SK-N-SH (cell line): Measurements from ENCODE around the gene SLCO3A1. TPM values are rescaled to one million over a fixed set of nuclear protein-coding genes. Genes with fewer than 3 reads are reported as not detected.

Experiments used
- CTCF ChIA-PET: fragments of 300-600, 350-600 bp; formaldehyde crosslinking; extraction: SDS; loops from one replicate; lab custom pipeline; 2021; lab: Yijun Ruan, JAX
- POLR2A ChIA-PET: fragments of 350-600 bp; sonication (Branson Sonifier 250); formaldehyde crosslinking; extraction: SDS; loops from one replicate; lab custom pipeline; 2020; ENCODE audit warnings: antibody characterized with exemption, inconsistent platforms; lab: Yijun Ruan, JAX
- DNase-seq: peaks from one replicate; pipeline ENCODE4 v3.0.0; 2012
- H2AFZ ChIP-seq: fragments of 200-600 bp; sonication (generic); 2 replicates; pipeline ENCODE4 v1.8.1; 2016; ENCODE audit warnings: antibody characterized with exemption, mild to moderate bottlenecking, low read depth
- H3F3A ChIP-seq: fragments of 200-600 bp; sonication (generic); replicated peaks from 2 replicates; pipeline ENCODE3; 2016; ENCODE audit warnings: antibody characterized with exemption, mild to moderate bottlenecking; ENCODE audit not compliant: insufficient read depth
- H3K27ac ChIP-seq, 2 experiments: fragments of 200-500 bp in 1 of 2; fragments of 200-600 bp in 1 of 2; sonication (Bioruptor generic) in 1 of 2; sonication (generic), shearing (Covaris generic) in 1 of 2; 2 replicates each; pipeline versions ENCODE4 v1.5.1 to v1.6.1; 2014 to 2016; ENCODE audit warnings: low read depth in 2 of 2, inconsistent platforms in 1 of 2, low read length in 1 of 2, mild to moderate bottlenecking in 1 of 2, mixed read lengths in 1 of 2
- H3K27me3 ChIP-seq: fragments of 200-600 bp; sonication (generic), shearing (Covaris generic); 2 replicates; pipeline ENCODE4 v1.6.1; 2016; ENCODE audit warnings: mixed run types; ENCODE audit not compliant: insufficient read depth
- H3K36me3 ChIP-seq, 2 experiments: fragments of 200-500 bp in 1 of 2; fragments of 200-600 bp in 1 of 2; sonication (Bioruptor generic) in 1 of 2; sonication (generic) in 1 of 2; replicated peaks in 1 of 2; 2 replicates each; pipeline versions ENCODE3 to v1.5.1; 2014 to 2016; ENCODE audit warnings: low read length in 1 of 2, mild to moderate bottlenecking in 1 of 2; ENCODE audit not compliant: insufficient read depth in 2 of 2, control insufficient read depth in 1 of 2
- H3K4me1 ChIP-seq, 2 experiments: fragments of 200-500 bp in 1 of 2; fragments of 200-600 bp in 1 of 2; sonication (Bioruptor generic) in 1 of 2; sonication (generic), shearing (Covaris generic) in 1 of 2; 2 replicates each; pipeline versions ENCODE4 v1.5.1 to v1.6.1; 2014 to 2016; ENCODE audit warnings: low read depth in 1 of 2, low read length in 1 of 2, mixed run types in 1 of 2; ENCODE audit not compliant: insufficient read depth in 2 of 2, control insufficient read depth in 1 of 2
- H3K4me2 ChIP-seq: fragments of 200-600 bp; sonication (generic), shearing (Covaris generic); 2 replicates; pipeline ENCODE4 v1.6.1; 2017; ENCODE audit warnings: mixed run types
- H3K4me3 ChIP-seq, 2 experiments: fragments of 200-500 bp in 1 of 2; fragments of 200-600 bp in 1 of 2; sonication (Bioruptor generic) in 1 of 2; sonication (generic), shearing (Covaris generic) in 1 of 2; 2 replicates each; pipeline versions ENCODE4 v1.5.1 to v1.8.1; 2014 to 2016; ENCODE audit warnings: low read depth in 2 of 2, inconsistent platforms in 1 of 2, low read length in 1 of 2, mild to moderate bottlenecking in 1 of 2, mixed read lengths in 1 of 2, moderate library complexity in 1 of 2
- H3K79me2 ChIP-seq: fragments of 200-600 bp; sonication (generic); 2 replicates; pipeline ENCODE4 v1.8.1; 2017; ENCODE audit warnings: mild to moderate bottlenecking; ENCODE audit not compliant: insufficient read depth
- H3K9ac ChIP-seq: fragments of 200-600 bp; sonication (generic); 2 replicates; pipeline ENCODE4 v1.6.1; 2017; ENCODE audit warnings: mixed run types
- H3K9me2 ChIP-seq: fragments of 200-600 bp; sonication (generic); 2 replicates; pipeline ENCODE4 v1.6.1; 2017; ENCODE audit warnings: mixed run types
- H3K9me3 ChIP-seq: fragments of 200-600 bp; sonication (generic); 2 replicates; pipeline ENCODE4 v1.6.1; 2017; ENCODE audit warnings: mixed run types, mild to moderate bottlenecking, moderate library complexity
- H4K20me1 ChIP-seq: fragments of 200-600 bp; sonication (generic); 2 replicates; pipeline ENCODE4 v1.6.1; 2017; ENCODE audit warnings: mild to moderate bottlenecking, mixed run types; ENCODE audit not compliant: insufficient read depth
- CTCF ChIP-seq: fragments of 200-600 bp; sonication (generic); IDR thresholded peaks from 2 replicates; pipeline ENCODE4 v1.6.1; 2017; ENCODE audit warnings: antibody characterized with exemption, mild to moderate bottlenecking, moderate library complexity
- EP300 ChIP-seq, 2 experiments: IDR thresholded peaks; 2 replicates each; pipeline versions ENCODE4 v1.4.0 to v1.6.1; 2012; ENCODE audit warnings: borderline replicate concordance in 1 of 2, low read depth in 1 of 2, low read length in 1 of 2
- EZH2phosphoT487 ChIP-seq: fragments of 200-600 bp; sonication (generic); IDR thresholded peaks from 2 replicates; pipeline ENCODE4 v1.6.1; 2017; ENCODE audit warnings: low read depth, mixed run types, mild to moderate bottlenecking, antibody characterized with exemption, moderate library complexity, borderline replicate concordance
- FOSL2 ChIP-seq: IDR thresholded peaks from 2 replicates; pipeline ENCODE4 v1.4.0; 2012; ENCODE audit warnings: low read depth, mild to moderate bottlenecking, moderate library complexity, borderline replicate concordance
- FOXJ3 ChIP-seq: sonication (generic); formaldehyde crosslinking; IDR thresholded peaks from 2 replicates; pipeline ENCODE4 v1.5.1; 2020; ENCODE audit warnings: mild to moderate bottlenecking, missing genetic modification reagents
- GABPA ChIP-seq: IDR thresholded peaks from 2 replicates; pipeline ENCODE4 v1.4.0; 2012; ENCODE audit warnings: low read depth, mild to moderate bottlenecking
- GATA2 ChIP-seq: sonication (generic); formaldehyde crosslinking; IDR thresholded peaks from 2 replicates; pipeline ENCODE4 v1.5.0; 2020; ENCODE audit warnings: mild to moderate bottlenecking, missing genetic modification reagents
- JUND ChIP-seq: IDR thresholded peaks from 2 replicates; pipeline ENCODE4 v1.4.0; 2012
- MXI1 ChIP-seq: IDR thresholded peaks from 2 replicates; pipeline ENCODE4 v1.6.1; 2012; ENCODE audit warnings: mild to moderate bottlenecking, low read depth, low read length, improper control_type of control experiment
- NRF1 ChIP-seq: IDR thresholded peaks from 2 replicates; pipeline ENCODE4 v1.6.1; 2012; ENCODE audit warnings: low read depth, mild to moderate bottlenecking, low read length
- POLR2AphosphoS5 ChIP-seq: IDR thresholded peaks from 2 replicates; pipeline ENCODE4 v1.6.1; 2012; ENCODE audit warnings: low read depth, low read length
- RAD21 ChIP-seq: IDR thresholded peaks from 2 replicates; pipeline ENCODE4 v1.6.1; 2012; ENCODE audit warnings: mild to moderate bottlenecking, low read length
- RCOR1 ChIP-seq: fragments of 150-350 bp; IDR thresholded peaks from 2 replicates; pipeline ENCODE4 v1.6.1; 2017; ENCODE audit warnings: antibody characterized with exemption, low read length
- RXRA ChIP-seq: IDR thresholded peaks from 2 replicates; pipeline ENCODE4 v1.4.0; 2012; ENCODE audit warnings: low read depth, mild to moderate bottlenecking, borderline replicate concordance
- SIN3A ChIP-seq: IDR thresholded peaks from 2 replicates; pipeline ENCODE4 v1.6.1; 2012; ENCODE audit warnings: low read depth, mild to moderate bottlenecking, low read length, moderate library complexity, borderline replicate concordance
- TCF12 ChIP-seq: IDR thresholded peaks from 2 replicates; pipeline ENCODE4 v1.4.0; 2012
- USF1 ChIP-seq: IDR thresholded peaks from 2 replicates; pipeline ENCODE4 v1.4.0; 2012; ENCODE audit warnings: low read depth, borderline replicate concordance
- USF2 ChIP-seq: fragments of 150-350 bp; IDR thresholded peaks from 2 replicates; pipeline ENCODE4 v1.6.1; 2017; ENCODE audit warnings: antibody characterized with exemption, low read length, low read depth, borderline replicate concordance
- YY1 ChIP-seq: IDR thresholded peaks from 2 replicates; pipeline ENCODE4 v1.4.0; 2012; ENCODE audit warnings: low read depth, mild to moderate bottlenecking
- ZBTB33 ChIP-seq: IDR thresholded peaks from 2 replicates; pipeline ENCODE4 v1.4.0; 2012; ENCODE audit warnings: low read depth, borderline replicate concordance
- WGBS: methylation state at CpG from one replicate; pipeline ENCODE4 v1.1.6; 2017; ENCODE audit warnings: low lambda C conversion rate; 5-methylcytosine and 5-hydroxymethylcytosine counted together
- polyA plus RNA-seq, 3 experiments: library from polyadenylated mRNA; depleted of rRNA; stranded (reverse); fragments of >200 nt; gene quantifications; 2 replicates each; pipeline ENCODE4 v1.2.3, GENCODE V29; 2012

SLCO3A1 gene
- polyA plus RNA-seq, 1 of the 3 experiments (the other 2 are of a cell fraction), result 19.7 TPM

- no peak overlapping the region for H2AFZ ChIP-seq
- CTCF ChIA-PET, result interaction anchor here (0.7 to 6.4 kb wide), 5 partner anchors 9 to 369 kb away, joined by 3 to 112 read pairs (median 12); partner anchors contain the start of gene SLCO3A1
- WGBS, result 92% methylated on average over 7 of the region's 7 CpGs
Observed at GRCh38 chr15:92075764-92076163, 222.3 kb downstream of the SLCO3A1 start.

More at GRCh38 chr15:92075764-92076163, 222.3 kb downstream of the SLCO3A1 start:
- no peak for DNase-seq
- H3K4me3 ChIP-seq, result no peak overlapping the region
- no peak overlapping the region for H3K27ac ChIP-seq
- H3K79me2 ChIP-seq, result no peaks in the 10 kb centered on the region
- H3F3A ChIP-seq, result no peaks in the 10 kb centered on the region
- no peak for TF ChIP-seq USF1
- TF ChIP-seq JUND, result no peak
- no peak for TF ChIP-seq CTCF
- TF ChIP-seq FOXJ3 (CRISPR knock-in tag), result no peak
- TF ChIP-seq MXI1, result no peak
- TF ChIP-seq ZBTB33, result no peak
- TF ChIP-seq USF2, result no peak
- no peak for TF ChIP-seq POLR2AphosphoS5
- no peak for TF ChIP-seq NRF1
- TF ChIP-seq GATA2 (CRISPR knock-in tag), result no peak
- no peak for TF ChIP-seq RCOR1
- TF ChIP-seq YY1, result no peak
- TF ChIP-seq SIN3A, result no peak
- no peak for TF ChIP-seq FOSL2
- no peak for TF ChIP-seq RXRA
- no peak for TF ChIP-seq GABPA
- no peak for TF ChIP-seq TCF12
- no peak for TF ChIP-seq RAD21
- TF ChIP-seq EP300 (IDR thresholded peaks at IDR 0.05; ENCODE audit: borderline replicate concordance in 1 of 2, low read depth in 1 of 2, low read length in 1 of 2), result no peak
- TF ChIP-seq EZH2phosphoT487, result no peak
- TF ChIP-seq, all 33 proteins: peak for 0
- Histone ChIP-seq H3K4me2 (no peak overlapping the region), H3K9me3 (no peaks in the 10 kb centered on the region), H3K9me2 (no peaks in the 10 kb centered on the region), H3K36me3 (no peaks in the 10 kb centered on the region), H3K9ac (no peak overlapping the region), H4K20me1 (no peaks in the 10 kb centered on the region), H3K4me1 (peaks cover 3 to 24% of the 10 kb centered on the region in 2 experiments; a peak in 2 of 4 replicates), H3K27me3 (no peaks in the 10 kb centered on the region)
- POLR2A ChIA-PET, result no interaction called here
